HEK293 (cell line): ENCODE measurements around the gene NUAK1.

Experiments
- BCL11B ChIP-seq: fragments of 450-650 bp; formaldehyde crosslinking; IDR thresholded peaks from 2 replicates; pipeline ENCODE4 v1.5.1; 2016; ENCODE audit warnings: low read depth, missing biosample characterization, missing genetic modification characterization
- EGR2 ChIP-seq: fragments of 450-650 bp; formaldehyde crosslinking; IDR thresholded peaks from 2 replicates; pipeline ENCODE4 v1.5.1; 2016; ENCODE audit warnings: low read depth, missing biosample characterization, missing genetic modification characterization
- GLIS2 ChIP-seq: fragments of 450-650 bp; formaldehyde crosslinking; IDR thresholded peaks from 2 replicates; pipeline ENCODE4 v1.5.1; 2016; ENCODE audit warnings: missing biosample characterization, missing genetic modification characterization
- KLF10 ChIP-seq: fragments of 450-650 bp; IDR thresholded peaks from 2 replicates; pipeline ENCODE4 v1.5.1; 2018; ENCODE audit warnings: missing biosample characterization, mild to moderate bottlenecking, missing genetic modification characterization
- PRDM1 ChIP-seq: fragments of 450-650 bp; formaldehyde crosslinking; IDR thresholded peaks from 2 replicates; pipeline ENCODE4; 2016; ENCODE audit warnings: missing biosample characterization, missing genetic modification characterization
- SP2 ChIP-seq: fragments of 450-650 bp; formaldehyde crosslinking; IDR thresholded peaks from 2 replicates; pipeline ENCODE4 v1.5.1; 2016; ENCODE audit warnings: missing biosample characterization, missing genetic modification characterization
- TRIM28 ChIP-seq: IDR thresholded peaks from 2 replicates; pipeline ENCODE4 v1.6.1; 2011; ENCODE audit warnings: low read length, control low read depth, borderline replicate concordance
- ZEB2 ChIP-seq: fragments of 450-650 bp; formaldehyde crosslinking; IDR thresholded peaks from 2 replicates; pipeline ENCODE4 v1.5.1; 2016; ENCODE audit warnings: missing biosample characterization, missing genetic modification characterization
- ZFHX2 ChIP-seq: fragments of 450-650 bp; formaldehyde crosslinking; conservative IDR thresholded peaks from 2 replicates; pipeline ENCODE4 v1.5.1; 2016; ENCODE audit warnings: missing biosample characterization, missing genetic modification characterization
- ZFP3 ChIP-seq: fragments of 450-650 bp; formaldehyde crosslinking; IDR thresholded peaks from 2 replicates; pipeline ENCODE4 v1.5.1; 2016; ENCODE audit warnings: low read depth, missing biosample characterization, missing genetic modification characterization
- ZNF121 ChIP-seq: fragments of 450-650 bp; formaldehyde crosslinking; IDR thresholded peaks from 2 replicates; pipeline ENCODE4 v1.5.1; 2016; ENCODE audit warnings: missing biosample characterization, missing genetic modification characterization
- ZNF157 ChIP-seq: fragments of 450-650 bp; formaldehyde crosslinking; IDR thresholded peaks from 2 replicates; pipeline ENCODE4 v1.5.1; 2016; ENCODE audit warnings: missing biosample characterization, missing genetic modification characterization
- ZNF211 ChIP-seq: fragments of 450-650 bp; formaldehyde crosslinking; IDR thresholded peaks from 2 replicates; pipeline ENCODE4 v1.5.1; 2016; ENCODE audit warnings: low read depth, missing biosample characterization, missing genetic modification characterization
- ZNF248 ChIP-seq: fragments of 450-650 bp; formaldehyde crosslinking; IDR thresholded peaks from 2 replicates; pipeline ENCODE4 v1.5.1; 2017; ENCODE audit warnings: missing biosample characterization, missing genetic modification characterization
- ZNF324 ChIP-seq: fragments of 450-650 bp; formaldehyde crosslinking; IDR thresholded peaks from 2 replicates; pipeline ENCODE4 v1.5.1; 2016; ENCODE audit warnings: missing biosample characterization, missing genetic modification characterization
- ZNF404 ChIP-seq: fragments of 450-650 bp; formaldehyde crosslinking; IDR thresholded peaks from 2 replicates; pipeline ENCODE4 v1.5.1; 2017; ENCODE audit warnings: missing biosample characterization, missing genetic modification characterization
- ZNF423 ChIP-seq: fragments of 450-650 bp; formaldehyde crosslinking; IDR thresholded peaks from 2 replicates; pipeline ENCODE4 v1.5.1; 2016; ENCODE audit warnings: missing biosample characterization, missing genetic modification characterization
- ZNF426 ChIP-seq: fragments of 450-650 bp; formaldehyde crosslinking; IDR thresholded peaks from 2 replicates; pipeline ENCODE4 v1.5.1; 2017; ENCODE audit warnings: missing biosample characterization, missing genetic modification characterization, mild to moderate bottlenecking, inconsistent platforms, moderate library complexity
- ZNF501 ChIP-seq: fragments of 450-650 bp; formaldehyde crosslinking; IDR thresholded peaks from 2 replicates; pipeline ENCODE4 v1.5.1; 2016; ENCODE audit warnings: missing biosample characterization, missing genetic modification characterization
- ZNF510 ChIP-seq: fragments of 450-650 bp; formaldehyde crosslinking; IDR thresholded peaks from 2 replicates; pipeline ENCODE4 v1.5.1; 2018; ENCODE audit warnings: mild to moderate bottlenecking, missing genetic modification characterization, missing biosample characterization; ENCODE audit not compliant: insufficient replicate concordance
- ZNF623 ChIP-seq: fragments of 450-650 bp; formaldehyde crosslinking; IDR thresholded peaks from 2 replicates; pipeline ENCODE4 v1.5.1; 2016; ENCODE audit warnings: missing biosample characterization, missing genetic modification characterization
- ZNF677 ChIP-seq: fragments of 450-650 bp; IDR thresholded peaks from 2 replicates; pipeline ENCODE4 v1.5.0; 2018; ENCODE audit warnings: missing biosample characterization, mild to moderate bottlenecking, missing genetic modification characterization, moderate library complexity
- ZNF747 ChIP-seq: fragments of 450-650 bp; formaldehyde crosslinking; IDR thresholded peaks from 2 replicates; pipeline ENCODE4 v1.5.1; 2016; ENCODE audit warnings: missing biosample characterization, missing genetic modification characterization
- ZNF785 ChIP-seq: fragments of 450-650 bp; formaldehyde crosslinking; IDR thresholded peaks from 2 replicates; pipeline ENCODE4 v1.5.1; 2016; ENCODE audit warnings: missing biosample characterization, missing genetic modification characterization
- ZSCAN16 ChIP-seq: fragments of 450-650 bp; formaldehyde crosslinking; IDR thresholded peaks from 2 replicates; pipeline ENCODE4 v1.5.1; 2016; ENCODE audit warnings: missing biosample characterization, missing genetic modification characterization
- ZSCAN30 ChIP-seq: fragments of 450-650 bp; IDR thresholded peaks from 2 replicates; pipeline ENCODE4 v1.5.1; 2018; ENCODE audit warnings: missing biosample characterization, mild to moderate bottlenecking, missing genetic modification characterization, moderate library complexity
- TF ChIP-seq, protein P1 (sequence below): fragments of 450-650 bp; formaldehyde crosslinking; IDR thresholded peaks from 2 replicates; pipeline ENCODE4 v1.5.1; 2016; ENCODE audit warnings: missing biosample characterization, missing genetic modification characterization
- TF ChIP-seq, protein P2 (sequence below): fragments of 450-650 bp; formaldehyde crosslinking; IDR thresholded peaks from 2 replicates; pipeline ENCODE4 v1.5.1; 2016; ENCODE audit warnings: missing biosample characterization, missing genetic modification characterization
- TF ChIP-seq, protein P3 (sequence below): fragments of 450-650 bp; formaldehyde crosslinking; IDR thresholded peaks from 2 replicates; pipeline ENCODE4 v1.5.1; 2016; ENCODE audit warnings: missing biosample characterization, missing genetic modification characterization, borderline replicate concordance
- TF ChIP-seq, protein P4 (sequence below): fragments of 450-650 bp; formaldehyde crosslinking; IDR thresholded peaks from 2 replicates; pipeline ENCODE4 v1.5.1; 2016; ENCODE audit warnings: missing biosample characterization, missing genetic modification characterization
- TF ChIP-seq, protein P5 (sequence below): fragments of 450-650 bp; formaldehyde crosslinking; IDR thresholded peaks from 2 replicates; pipeline ENCODE4 v1.5.1; 2016; ENCODE audit warnings: missing biosample characterization, missing genetic modification characterization, borderline replicate concordance

The NUAK1 gene

DNA sequence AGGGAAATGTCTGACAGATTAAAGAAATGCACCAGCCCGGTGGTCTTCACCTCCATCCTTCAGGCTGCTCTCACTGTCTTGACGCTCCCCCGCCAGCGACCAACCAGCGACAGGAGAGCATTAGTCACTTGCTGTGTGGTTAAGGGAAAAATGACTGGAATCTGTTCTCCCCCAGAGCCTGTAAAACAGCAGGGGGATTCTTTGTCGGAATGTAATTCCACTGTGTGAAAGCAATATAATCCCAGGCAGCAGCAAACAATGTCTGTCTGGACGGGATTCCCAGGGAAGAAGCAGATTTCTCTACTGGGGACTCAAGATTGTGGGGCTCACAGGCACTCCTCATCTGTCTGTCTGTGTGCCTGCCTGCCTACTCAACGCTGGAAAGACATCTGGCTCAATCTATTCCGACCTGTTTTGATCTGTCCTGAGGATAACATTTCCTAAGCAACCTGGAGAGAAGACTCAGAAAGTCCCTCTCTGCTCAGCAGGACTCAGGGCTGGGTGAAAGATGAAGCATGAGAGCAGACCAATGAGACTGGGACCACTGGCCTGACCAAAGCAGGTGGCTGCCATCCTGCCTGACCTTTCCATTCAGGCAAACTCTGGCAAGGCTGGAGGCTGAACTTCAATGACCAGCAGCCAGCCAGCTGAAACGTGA lies 54.6 kb downstream of the NUAK1 start (continued):
- TF ChIP-seq PRDM1 (tag by site-specific recombination) (peak; percentile 84), ZFHX2 (no peak), GLIS2 (tag by site-specific recombination) (peak; percentile 65), BCL11B (tag by site-specific recombination) (no peak), ZNF423 (tag by site-specific recombination) (peak; percentile 86), ZNF501 (tag by site-specific recombination) (peak; percentile 47; the same call in 1 of the 2 replicates), ZSCAN30 (tag by site-specific recombination) (peak; percentile 95), ZNF785 (tag by site-specific recombination) (no peak), ZNF426 (tag by site-specific recombination) (no peak), SP2 (tag by site-specific recombination) (no peak), TRIM28 (peak; percentile 50; the same call in 1 of the 2 replicates), ZNF211 (tag by site-specific recombination) (no peak), KLF10 (tag by site-specific recombination) (peak; percentile 99), EGR2 (tag by site-specific recombination) (no peak), ZSCAN16 (no peak), ZEB2 (tag by site-specific recombination) (peak; percentile 94), ZNF510 (no peak), ZNF121 (no peak), ZNF248 (tag by site-specific recombination) (no peak), ZNF677 (no peak), ZFP3 (no peak), ZNF157 (tag by site-specific recombination) (no peak), ZNF404 (no peak), ZNF747 (tag by site-specific recombination) (no peak), ZNF324 (tag by site-specific recombination) (no peak), ZNF623 (no peak)
- TF ChIP-seq, protein P1, sequence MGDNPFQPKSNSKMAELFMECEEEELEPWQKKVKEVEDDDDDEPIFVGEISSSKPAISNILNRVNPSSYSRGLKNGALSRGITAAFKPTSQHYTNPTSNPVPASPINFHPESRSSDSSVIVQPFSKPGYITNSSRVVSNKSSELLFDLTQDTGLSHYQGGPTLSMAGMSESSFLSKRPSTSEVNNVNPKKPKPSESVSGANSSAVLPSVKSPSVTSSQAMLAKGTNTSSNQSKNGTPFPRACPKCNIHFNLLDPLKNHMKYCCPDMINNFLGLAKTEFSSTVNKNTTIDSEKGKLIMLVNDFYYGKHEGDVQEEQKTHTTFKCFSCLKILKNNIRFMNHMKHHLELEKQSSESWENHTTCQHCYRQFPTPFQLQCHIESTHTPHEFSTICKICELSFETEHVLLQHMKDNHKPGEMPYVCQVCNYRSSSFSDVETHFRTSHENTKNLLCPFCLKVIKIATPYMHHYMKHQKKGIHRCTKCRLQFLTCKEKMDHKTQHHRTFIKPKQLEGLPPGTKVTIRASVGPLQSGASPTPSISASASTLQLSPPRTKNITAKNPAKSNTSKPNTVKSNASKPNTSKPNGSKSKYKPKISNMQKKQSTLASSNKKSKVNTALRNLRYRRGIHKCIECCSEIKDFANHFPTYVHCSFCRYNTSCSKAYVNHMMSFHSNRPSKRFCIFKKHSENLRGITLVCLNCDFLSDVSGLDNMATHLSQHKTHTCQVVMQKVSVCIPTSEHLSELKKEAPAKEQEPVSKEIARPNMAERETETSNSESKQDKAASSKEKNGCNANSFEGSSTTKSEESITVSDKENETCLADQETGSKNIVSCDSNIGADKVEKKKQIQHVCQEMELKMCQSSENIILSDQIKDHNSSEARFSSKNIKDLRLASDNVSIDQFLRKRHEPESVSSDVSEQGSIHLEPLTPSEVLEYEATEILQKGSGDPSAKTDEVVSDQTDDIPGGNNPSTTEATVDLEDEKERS (tag by site-specific recombination): no peak
- TF ChIP-seq, protein P2, sequence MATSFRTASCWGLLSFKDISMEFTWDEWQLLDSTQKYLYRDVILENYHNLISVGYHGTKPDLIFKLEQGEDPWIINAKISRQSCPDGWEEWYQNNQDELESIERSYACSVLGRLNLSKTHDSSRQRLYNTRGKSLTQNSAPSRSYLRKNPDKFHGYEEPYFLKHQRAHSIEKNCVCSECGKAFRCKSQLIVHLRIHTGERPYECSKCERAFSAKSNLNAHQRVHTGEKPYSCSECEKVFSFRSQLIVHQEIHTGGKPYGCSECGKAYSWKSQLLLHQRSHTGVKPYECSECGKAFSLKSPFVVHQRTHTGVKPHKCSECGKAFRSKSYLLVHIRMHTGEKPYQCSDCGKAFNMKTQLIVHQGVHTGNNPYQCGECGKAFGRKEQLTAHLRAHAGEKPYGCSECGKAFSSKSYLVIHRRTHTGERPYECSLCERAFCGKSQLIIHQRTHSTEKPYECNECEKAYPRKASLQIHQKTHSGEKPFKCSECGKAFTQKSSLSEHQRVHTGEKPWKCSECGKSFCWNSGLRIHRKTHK: no peak
- TF ChIP-seq, protein P3, sequence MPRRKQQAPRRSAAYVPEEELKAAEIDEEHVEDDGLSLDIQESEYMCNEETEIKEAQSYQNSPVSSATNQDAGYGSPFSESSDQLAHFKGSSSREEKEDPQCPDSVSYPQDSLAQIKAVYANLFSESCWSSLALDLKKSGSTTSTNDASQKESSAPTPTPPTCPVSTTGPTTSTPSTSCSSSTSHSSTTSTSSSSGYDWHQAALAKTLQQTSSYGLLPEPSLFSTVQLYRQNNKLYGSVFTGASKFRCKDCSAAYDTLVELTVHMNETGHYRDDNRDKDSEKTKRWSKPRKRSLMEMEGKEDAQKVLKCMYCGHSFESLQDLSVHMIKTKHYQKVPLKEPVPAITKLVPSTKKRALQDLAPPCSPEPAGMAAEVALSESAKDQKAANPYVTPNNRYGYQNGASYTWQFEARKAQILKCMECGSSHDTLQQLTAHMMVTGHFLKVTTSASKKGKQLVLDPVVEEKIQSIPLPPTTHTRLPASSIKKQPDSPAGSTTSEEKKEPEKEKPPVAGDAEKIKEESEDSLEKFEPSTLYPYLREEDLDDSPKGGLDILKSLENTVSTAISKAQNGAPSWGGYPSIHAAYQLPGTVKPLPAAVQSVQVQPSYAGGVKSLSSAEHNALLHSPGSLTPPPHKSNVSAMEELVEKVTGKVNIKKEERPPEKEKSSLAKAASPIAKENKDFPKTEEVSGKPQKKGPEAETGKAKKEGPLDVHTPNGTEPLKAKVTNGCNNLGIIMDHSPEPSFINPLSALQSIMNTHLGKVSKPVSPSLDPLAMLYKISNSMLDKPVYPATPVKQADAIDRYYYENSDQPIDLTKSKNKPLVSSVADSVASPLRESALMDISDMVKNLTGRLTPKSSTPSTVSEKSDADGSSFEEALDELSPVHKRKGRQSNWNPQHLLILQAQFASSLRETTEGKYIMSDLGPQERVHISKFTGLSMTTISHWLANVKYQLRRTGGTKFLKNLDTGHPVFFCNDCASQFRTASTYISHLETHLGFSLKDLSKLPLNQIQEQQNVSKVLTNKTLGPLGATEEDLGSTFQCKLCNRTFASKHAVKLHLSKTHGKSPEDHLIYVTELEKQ (tag by site-specific recombination): peak; percentile 45; the same call in 1 of the 2 replicates
- TF ChIP-seq, protein P4, sequence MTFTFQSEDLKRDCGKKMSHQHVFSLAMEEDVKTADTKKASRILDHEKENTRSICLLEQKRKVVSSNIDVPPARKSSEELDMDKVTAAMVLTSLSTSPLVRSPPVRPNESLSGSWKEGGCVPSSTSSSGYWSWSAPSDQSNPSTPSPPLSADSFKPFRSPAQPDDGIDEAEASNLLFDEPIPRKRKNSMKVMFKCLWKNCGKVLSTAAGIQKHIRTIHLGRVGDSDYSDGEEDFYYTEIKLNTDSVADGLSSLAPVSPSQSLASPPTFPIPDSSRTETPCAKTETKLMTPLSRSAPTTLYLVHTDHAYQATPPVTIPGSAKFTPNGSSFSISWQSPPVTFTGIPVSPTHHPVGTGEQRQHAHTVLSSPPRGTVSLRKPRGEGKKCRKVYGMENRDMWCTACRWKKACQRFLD (tag by site-specific recombination): no peak
- TF ChIP-seq, protein P5, sequence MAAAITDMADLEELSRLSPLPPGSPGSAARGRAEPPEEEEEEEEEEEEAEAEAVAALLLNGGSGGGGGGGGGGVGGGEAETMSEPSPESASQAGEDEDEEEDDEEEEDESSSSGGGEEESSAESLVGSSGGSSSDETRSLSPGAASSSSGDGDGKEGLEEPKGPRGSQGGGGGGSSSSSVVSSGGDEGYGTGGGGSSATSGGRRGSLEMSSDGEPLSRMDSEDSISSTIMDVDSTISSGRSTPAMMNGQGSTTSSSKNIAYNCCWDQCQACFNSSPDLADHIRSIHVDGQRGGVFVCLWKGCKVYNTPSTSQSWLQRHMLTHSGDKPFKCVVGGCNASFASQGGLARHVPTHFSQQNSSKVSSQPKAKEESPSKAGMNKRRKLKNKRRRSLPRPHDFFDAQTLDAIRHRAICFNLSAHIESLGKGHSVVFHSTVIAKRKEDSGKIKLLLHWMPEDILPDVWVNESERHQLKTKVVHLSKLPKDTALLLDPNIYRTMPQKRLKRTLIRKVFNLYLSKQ (tag by site-specific recombination): no peak
